Endothelial cell of umbilical vein (primary cell): ENCODE results near the gene ITGB1BP1.

Experiments used
- EZH2 ChIP-seq: IDR thresholded peaks from 2 replicates; pipeline ENCODE4 v1.6.1; 2012; ENCODE audit warnings: borderline replicate concordance, low read depth, mild to moderate bottlenecking, moderate library complexity, low read length, inconsistent platforms; ENCODE audit not compliant: severe bottlenecking
- FOS ChIP-seq: IDR thresholded peaks from 2 replicates; pipeline ENCODE4 v1.6.1; 2011; ENCODE audit warnings: mild to moderate bottlenecking, low read length, moderate library complexity, borderline replicate concordance; ENCODE audit not compliant: insufficient read depth
- GATA2 ChIP-seq: IDR thresholded peaks from 2 replicates; pipeline ENCODE4 v1.7.0; 2011; ENCODE audit warnings: low read depth, mild to moderate bottlenecking, moderate library complexity, mixed read lengths, low read length; ENCODE audit not compliant: insufficient read length, insufficient read depth
- JUN ChIP-seq: IDR thresholded peaks from 2 replicates; pipeline ENCODE4 v1.6.1; 2011; ENCODE audit warnings: borderline replicate concordance, low read depth; ENCODE audit not compliant: insufficient read length, insufficient read depth
- MYC ChIP-seq: IDR thresholded peaks from one replicate; pipeline ENCODE4 v1.6.1; 2011; ENCODE audit warnings: mild to moderate bottlenecking, low read depth, low read length
- POLR2A ChIP-seq: IDR thresholded peaks from 2 replicates; pipeline ENCODE4 v1.6.1; 2012; ENCODE audit warnings: low read depth, mild to moderate bottlenecking, control low read depth, low read length
- POLR2AphosphoS5 ChIP-seq: IDR thresholded peaks from 2 replicates; pipeline ENCODE4 v1.6.1; 2012; ENCODE audit warnings: low read depth, mild to moderate bottlenecking, control low read depth, low read length, moderate library complexity; ENCODE audit not compliant: insufficient read depth
- TF ChIP-seq, protein P1 (sequence below): IDR thresholded peaks from 2 replicates; pipeline ENCODE4 v1.6.1; 2011; ENCODE audit not compliant: insufficient read depth, insufficient read length
- TF ChIP-seq, protein P2 (sequence below), 2 donors: IDR thresholded peaks; 1 replicate in 1 of 2; 2 replicates in 1 of 2; pipeline ENCODE4 v1.5.1; 2011; ENCODE audit warnings: low read length in 2 of 2, mild to moderate bottlenecking in 2 of 2, moderate library complexity in 2 of 2, control low read depth in 1 of 2, inconsistent platforms in 1 of 2, low read depth in 1 of 2; ENCODE audit not compliant: insufficient read depth in 1 of 2; ENCODE audit errors: extremely low read depth in 1 of 2

DNA sequence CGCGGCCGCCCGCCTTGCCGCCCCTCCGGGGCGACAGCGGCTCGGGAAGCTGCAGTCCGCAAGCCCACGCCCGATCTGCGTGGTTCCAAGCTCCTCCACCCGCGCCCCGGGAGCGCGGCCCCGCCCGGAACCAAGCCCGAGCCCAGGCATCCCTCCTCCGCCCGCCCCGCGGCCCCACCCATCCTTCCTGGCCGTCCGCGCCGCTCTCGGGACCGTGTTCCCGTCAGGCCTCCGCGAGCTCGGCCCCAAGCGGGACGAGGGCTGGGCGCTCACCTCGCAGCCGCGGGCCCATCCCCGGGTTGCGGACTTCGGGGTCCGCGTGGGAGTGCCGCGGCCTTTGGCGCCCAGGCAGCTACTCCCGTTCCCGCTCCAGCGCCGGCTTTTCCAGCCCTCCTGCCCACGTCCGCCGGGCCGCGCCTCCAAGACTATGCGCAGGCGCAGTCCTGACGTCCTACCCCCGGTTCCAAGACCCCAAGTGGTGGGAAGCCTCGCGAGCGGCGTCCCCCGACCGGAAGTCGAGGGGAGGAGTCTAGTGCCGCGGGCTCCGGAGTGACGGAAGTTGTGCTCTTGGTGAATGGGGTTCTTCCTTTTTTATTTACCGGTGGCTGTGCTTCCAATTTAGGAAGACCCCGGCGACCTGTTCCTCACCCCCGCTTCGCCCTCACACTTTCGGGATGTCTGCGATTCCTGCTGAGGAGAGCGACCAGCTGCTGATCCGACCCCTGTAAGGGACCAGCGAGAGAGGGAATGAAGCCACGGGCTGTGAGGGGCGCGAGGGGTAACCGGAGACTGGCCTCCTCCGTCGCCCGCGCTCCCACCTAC, at the start of gene ITGB1BP1, which contains the start of gene CPSF3:
- TF ChIP-seq, protein P1, sequence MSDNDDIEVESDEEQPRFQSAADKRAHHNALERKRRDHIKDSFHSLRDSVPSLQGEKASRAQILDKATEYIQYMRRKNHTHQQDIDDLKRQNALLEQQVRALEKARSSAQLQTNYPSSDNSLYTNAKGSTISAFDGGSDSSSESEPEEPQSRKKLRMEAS = no peak
- TF ChIP-seq, protein P2, sequence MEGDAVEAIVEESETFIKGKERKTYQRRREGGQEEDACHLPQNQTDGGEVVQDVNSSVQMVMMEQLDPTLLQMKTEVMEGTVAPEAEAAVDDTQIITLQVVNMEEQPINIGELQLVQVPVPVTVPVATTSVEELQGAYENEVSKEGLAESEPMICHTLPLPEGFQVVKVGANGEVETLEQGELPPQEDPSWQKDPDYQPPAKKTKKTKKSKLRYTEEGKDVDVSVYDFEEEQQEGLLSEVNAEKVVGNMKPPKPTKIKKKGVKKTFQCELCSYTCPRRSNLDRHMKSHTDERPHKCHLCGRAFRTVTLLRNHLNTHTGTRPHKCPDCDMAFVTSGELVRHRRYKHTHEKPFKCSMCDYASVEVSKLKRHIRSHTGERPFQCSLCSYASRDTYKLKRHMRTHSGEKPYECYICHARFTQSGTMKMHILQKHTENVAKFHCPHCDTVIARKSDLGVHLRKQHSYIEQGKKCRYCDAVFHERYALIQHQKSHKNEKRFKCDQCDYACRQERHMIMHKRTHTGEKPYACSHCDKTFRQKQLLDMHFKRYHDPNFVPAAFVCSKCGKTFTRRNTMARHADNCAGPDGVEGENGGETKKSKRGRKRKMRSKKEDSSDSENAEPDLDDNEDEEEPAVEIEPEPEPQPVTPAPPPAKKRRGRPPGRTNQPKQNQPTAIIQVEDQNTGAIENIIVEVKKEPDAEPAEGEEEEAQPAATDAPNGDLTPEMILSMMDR (IDR thresholded peaks at IDR 0.05; ENCODE audit: extremely low read depth in 1 of 2, insufficient read depth in 1 of 2, low read depth in 1 of 2, low read length in 2 of 2) = no peak
- TF ChIP-seq EZH2 (no peak), MYC (no peak), POLR2AphosphoS5 (peak; percentile 94), POLR2A (peak; percentile 76), JUN (no peak), FOS (no peak), GATA2 (no peak)
